HCT116 (cell line): Measurements from ENCODE around the gene RNF7. TPM values are rescaled to one million over a fixed set of nuclear protein-coding genes. Genes with fewer than 3 reads are reported as not detected.
A peak's percentile ranks its signal among the peaks of the same experiment; 100 is the strongest.

Experiments
- ATAC-seq: fragments of 200-7000 bp; cut with Tn5 transposase; 2 replicates; pipeline ENCODE4 v1.9.1; 2020; ENCODE audit warnings: mild to moderate bottlenecking, moderate library complexity
- BruUV-seq: library from RNA; stranded (reverse); fragments of 400-500 nt; replicated peaks from 2 replicates; lab custom pipeline; 2021; lab: Mats Ljungman, UMichigan
- CTCF ChIA-PET: fragments of 300-600 bp; sonication (Branson Sonifier 250); formaldehyde crosslinking; loops from one replicate; lab custom pipeline; 2021; ENCODE audit warnings: antibody characterized with exemption; lab: Charles Lee
- POLR2A ChIA-PET: fragments of 300-600, 350-600 bp; sonication (Branson Sonifier 250); formaldehyde crosslinking; loops from one replicate; lab custom pipeline; 2021; ENCODE audit warnings: antibody characterized with exemption; lab: Charles Lee
- RAD21 ChIA-PET, 2 experiments: fragments of 300-600 bp; sonication (Branson Sonifier 250); formaldehyde crosslinking; loops; one replicate each; lab custom pipeline; 2023; ENCODE audit warnings: low total read pairs in 2 of 2; ENCODE audit not compliant: uncharacterized antibody in 2 of 2, unreplicated experiment in 2 of 2, low non-redundant PET in 1 of 2; lab: Charles Lee
- DNase-seq: peaks from one replicate; pipeline ENCODE4 v3.0.0-alpha.2; 2010; ENCODE audit warnings: low read depth, low spot score
- H2AFZ ChIP-seq: fragments of 200-600 bp; shearing (Covaris generic), sonication (generic); 2 replicates; pipeline ENCODE4 v1.6.1; 2017; ENCODE audit warnings: low read depth, mixed run types, mixed read lengths, antibody characterized with exemption, low read length; ENCODE audit not compliant: poor library complexity, severe bottlenecking
- H3K27ac ChIP-seq: 2 replicates; pipeline ENCODE4 v1.5.1; 2012; ENCODE audit warnings: low read depth, low read length
- H3K27me3 ChIP-seq: fragments of 200-600 bp; sonication (generic); 2 replicates; pipeline ENCODE4 v1.6.1; 2016; ENCODE audit warnings: mixed run types, low read length, mixed read lengths; ENCODE audit not compliant: insufficient read depth
- H3K36me3 ChIP-seq, 2 experiments: fragments of 200-500 bp in 1 of 2; fragments of 200-600 bp in 1 of 2; sonication (Bioruptor generic) in 1 of 2; sonication (generic) in 1 of 2; 2 replicates each; pipeline versions ENCODE4 v1.5.1 to v1.6.1; 2014 to 2016; ENCODE audit warnings: low read length in 2 of 2, inconsistent platforms in 1 of 2, mixed read lengths in 1 of 2, mixed run types in 1 of 2; ENCODE audit not compliant: insufficient read depth in 2 of 2, control insufficient read depth in 1 of 2
- H3K4me1 ChIP-seq, 2 experiments: fragments of 200-600 bp in 1 of 2; sonication (generic) in 1 of 2; 2 replicates each; pipeline versions ENCODE4 v1.5.1 to v1.6.1; 2012 to 2017; ENCODE audit warnings: low read length in 2 of 2, inconsistent platforms in 1 of 2, mild to moderate bottlenecking in 1 of 2, mixed read lengths in 1 of 2, mixed run types in 1 of 2, moderate library complexity in 1 of 2; ENCODE audit not compliant: insufficient read depth in 2 of 2, control insufficient read depth in 1 of 2
- H3K4me2 ChIP-seq: fragments of 200-600 bp; sonication (generic); 2 replicates; pipeline ENCODE4 v1.6.1; 2017; ENCODE audit warnings: mixed run types, low read length, mixed read lengths
- H3K4me3 ChIP-seq, 2 experiments: fragments of 200-600 bp in 1 of 2; sonication (generic) in 1 of 2; replicated peaks in 1 of 2; 2 replicates each; pipeline ENCODE4 v1.5.1; 2011 to 2016; ENCODE audit warnings: low read length in 2 of 2, control low read depth in 1 of 2, low read depth in 1 of 2, mild to moderate bottlenecking in 1 of 2, mixed read lengths in 1 of 2, mixed run types in 1 of 2
- H3K79me2 ChIP-seq: fragments of 200-600 bp; sonication (generic); 2 replicates; pipeline ENCODE4 v1.6.1; 2017; ENCODE audit warnings: mild to moderate bottlenecking, mixed run types, low read length, moderate library complexity, mixed read lengths; ENCODE audit not compliant: insufficient read depth
- H3K9ac ChIP-seq: fragments of 200-600 bp; sonication (generic); 2 replicates; pipeline ENCODE4 v1.6.1; 2016; ENCODE audit warnings: low read length, mixed read lengths
- H3K9me2 ChIP-seq: fragments of 200-600 bp; sonication (generic), shearing (Covaris generic); 2 replicates; pipeline ENCODE4 v1.6.1; 2017; ENCODE audit warnings: mixed run types, mild to moderate bottlenecking, moderate library complexity; ENCODE audit not compliant: insufficient read depth
- H3K9me3 ChIP-seq, 2 experiments: fragments of 200-500 bp in 1 of 2; fragments of 200-600 bp in 1 of 2; sonication (Bioruptor generic) in 1 of 2; sonication (generic) in 1 of 2; 2 replicates each; pipeline ENCODE4 v1.6.1; 2014 to 2017; ENCODE audit warnings: low read length in 2 of 2, mixed read lengths in 2 of 2, inconsistent platforms in 1 of 2, low read depth in 1 of 2, mild to moderate bottlenecking in 1 of 2, mixed run types in 1 of 2, moderate library complexity in 1 of 2; ENCODE audit not compliant: control insufficient read depth in 1 of 2, insufficient read depth in 1 of 2
- H4K20me1 ChIP-seq: fragments of 200-600 bp; sonication (generic), shearing (Covaris generic); 2 replicates; pipeline ENCODE4 v1.6.1; 2017; ENCODE audit warnings: mixed run types, mild to moderate bottlenecking, moderate library complexity; ENCODE audit not compliant: insufficient read depth
- CBX3 ChIP-seq: IDR thresholded peaks from 2 replicates; pipeline ENCODE4 v1.6.1; 2012; ENCODE audit warnings: low read depth
- CEBPB ChIP-seq: IDR thresholded peaks from 2 replicates; pipeline ENCODE4 v1.6.1; 2012; ENCODE audit warnings: low read depth
- ELF1 ChIP-seq: IDR thresholded peaks from 2 replicates; pipeline ENCODE4 v1.6.1; 2012; ENCODE audit warnings: low read depth, borderline replicate concordance
- EZH2phosphoT487 ChIP-seq: fragments of 200-600 bp; IDR thresholded peaks from 2 replicates; pipeline ENCODE4 v1.6.1; 2018; ENCODE audit warnings: antibody characterized with exemption, borderline replicate concordance
- JUND ChIP-seq: IDR thresholded peaks from 2 replicates; pipeline ENCODE4 v1.6.1; 2012
- POLR2A ChIP-seq: IDR thresholded peaks from 2 replicates; pipeline ENCODE4 v1.7.0; 2011; ENCODE audit warnings: borderline replicate concordance; ENCODE audit not compliant: insufficient read depth, insufficient read length; ENCODE audit errors: extremely low read depth
- POLR2AphosphoS5 ChIP-seq: IDR thresholded peaks from 2 replicates; pipeline ENCODE4 v1.6.1; 2011; ENCODE audit warnings: mild to moderate bottlenecking, low read depth, low read length, moderate library complexity
- SP1 ChIP-seq: IDR thresholded peaks from 2 replicates; pipeline ENCODE4 v1.6.1; 2012; ENCODE audit warnings: low read depth
- SRF ChIP-seq: IDR thresholded peaks from 2 replicates; pipeline ENCODE4 v1.6.1; 2012; ENCODE audit warnings: low read depth
- TCF7L2 ChIP-seq: IDR thresholded peaks from 2 replicates; pipeline ENCODE4 v1.7.0; 2011; ENCODE audit warnings: borderline replicate concordance, inconsistent platforms; ENCODE audit not compliant: insufficient read depth, insufficient read length; ENCODE audit errors: extremely low read depth
- YY1 ChIP-seq: IDR thresholded peaks from 2 replicates; pipeline ENCODE4 v1.6.1; 2011; ENCODE audit warnings: low read length, low read depth, moderate library complexity, mild to moderate bottlenecking; ENCODE audit not compliant: insufficient replicate concordance; ENCODE audit errors: extremely low read depth
- ZFX ChIP-seq: fragments of 450-650 bp; IDR thresholded peaks from 2 replicates; pipeline ENCODE4 v1.6.1; 2017
- intact Hi-C: fragments of 100-400 bp; cut with micrococcal nuclease; formaldehyde crosslinking; loops from 2 replicates; pipeline ENCODE4 v1.10.0; 2022
- total RNA-seq: library from RNA; stranded (reverse); gene quantifications from one replicate; pipeline ENCODE4 v1.2.1, GENCODE V29; 2021; ENCODE audit not compliant: unreplicated experiment
- TF ChIP-seq, protein P1 (sequence below): IDR thresholded peaks from 2 replicates; pipeline ENCODE4 v1.6.1; 2012
- TF ChIP-seq, protein P2 (sequence below), 3 experiments: fragments of 200-600 bp in 1 of 3; sonication (generic) in 1 of 3; IDR thresholded peaks in 2 of 3; conservative IDR thresholded peaks in 1 of 3; 2 replicates each; pipeline ENCODE4 v1.5.1; 2012 to 2017; ENCODE audit warnings: low read depth in 2 of 3, low read length in 2 of 3, antibody characterized with exemption in 1 of 3, borderline replicate concordance in 1 of 3, control low read depth in 1 of 3, mild to moderate bottlenecking in 1 of 3, mixed read lengths in 1 of 3, mixed run types in 1 of 3, moderate library complexity in 1 of 3; ENCODE audit not compliant: insufficient read depth in 1 of 3

Gene RNF7
- total RNA-seq, 1 experiment from 2014 or later = 82.3 TPM

DNA sequence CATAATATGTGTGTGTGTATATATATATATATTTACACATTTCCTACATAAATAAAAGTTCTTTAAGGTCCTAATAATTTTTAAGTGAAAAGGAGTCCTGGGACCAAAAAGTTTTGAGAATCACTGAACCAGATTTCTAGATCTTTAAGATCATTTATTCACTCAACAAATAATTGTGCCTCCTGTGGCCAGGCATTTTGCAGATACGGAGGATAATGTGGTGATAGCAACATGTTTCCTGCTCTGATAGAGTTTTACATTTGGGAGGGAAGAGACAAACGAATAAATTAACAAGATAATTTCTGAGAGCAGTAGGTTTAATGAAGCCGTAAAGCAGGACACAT lies 448 bp upstream of the RNF7 start:
- ChIA-PET RAD21 (no interaction called here), CTCF (interaction anchor here (0.9 to 1.2 kb wide), 2 partner anchors 13 to 140 kb away, joined by 3 read pairs; no protein-coding TSS in a partner anchor), POLR2A (no interaction called here)
- H3K4me3 ChIP-seq = peak overlapping the region; percentile 27 to 73
- H3K9me2 ChIP-seq = no peaks in the 10 kb centered on the region
- peak overlapping the region; percentile 62 for H3K9ac ChIP-seq
- H3K27me3 ChIP-seq = no peaks in the 10 kb centered on the region
- ATAC-seq (no peak), DNase-seq (no peak)
- H4K20me1 ChIP-seq = peaks cover 8% of the 10 kb centered on the region; the same call in 1 of the 2 replicates
- no peaks in the 10 kb centered on the region for H3K9me3 ChIP-seq
- H3K4me1 ChIP-seq = peaks cover 9 to 11% of the 10 kb centered on the region in 2 experiments
- peaks cover 45% of the 10 kb centered on the region for H3K79me2 ChIP-seq
- peak overlapping the region; percentile 100 for H2AFZ ChIP-seq
- H3K4me2 ChIP-seq = peak overlapping the region; percentile 75
- intact Hi-C loops = loop anchor here (1.0 to 5.0 kb wide), 5 partner anchors 138 to 543 kb away; partner anchors contain the start of gene ZBTB38
- TF ChIP-seq TCF7L2 = no peak
- no peak for TF ChIP-seq SP1
- no peak for TF ChIP-seq CEBPB
- TF ChIP-seq CBX3 = no peak
- no peak for TF ChIP-seq JUND
- TF ChIP-seq YY1 = no peak
- no peak for TF ChIP-seq POLR2A
- no peak; the same call in 1 of the 2 replicates for TF ChIP-seq ELF1
- TF ChIP-seq POLR2AphosphoS5 = no peak
- no peak for TF ChIP-seq EZH2phosphoT487
- TF ChIP-seq SRF = no peak
- TF ChIP-seq, protein P1, sequence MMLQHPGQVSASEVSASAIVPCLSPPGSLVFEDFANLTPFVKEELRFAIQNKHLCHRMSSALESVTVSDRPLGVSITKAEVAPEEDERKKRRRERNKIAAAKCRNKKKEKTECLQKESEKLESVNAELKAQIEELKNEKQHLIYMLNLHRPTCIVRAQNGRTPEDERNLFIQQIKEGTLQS = no peak
- TF ChIP-seq, protein P2, sequence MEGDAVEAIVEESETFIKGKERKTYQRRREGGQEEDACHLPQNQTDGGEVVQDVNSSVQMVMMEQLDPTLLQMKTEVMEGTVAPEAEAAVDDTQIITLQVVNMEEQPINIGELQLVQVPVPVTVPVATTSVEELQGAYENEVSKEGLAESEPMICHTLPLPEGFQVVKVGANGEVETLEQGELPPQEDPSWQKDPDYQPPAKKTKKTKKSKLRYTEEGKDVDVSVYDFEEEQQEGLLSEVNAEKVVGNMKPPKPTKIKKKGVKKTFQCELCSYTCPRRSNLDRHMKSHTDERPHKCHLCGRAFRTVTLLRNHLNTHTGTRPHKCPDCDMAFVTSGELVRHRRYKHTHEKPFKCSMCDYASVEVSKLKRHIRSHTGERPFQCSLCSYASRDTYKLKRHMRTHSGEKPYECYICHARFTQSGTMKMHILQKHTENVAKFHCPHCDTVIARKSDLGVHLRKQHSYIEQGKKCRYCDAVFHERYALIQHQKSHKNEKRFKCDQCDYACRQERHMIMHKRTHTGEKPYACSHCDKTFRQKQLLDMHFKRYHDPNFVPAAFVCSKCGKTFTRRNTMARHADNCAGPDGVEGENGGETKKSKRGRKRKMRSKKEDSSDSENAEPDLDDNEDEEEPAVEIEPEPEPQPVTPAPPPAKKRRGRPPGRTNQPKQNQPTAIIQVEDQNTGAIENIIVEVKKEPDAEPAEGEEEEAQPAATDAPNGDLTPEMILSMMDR (IDR thresholded peaks at IDR 0.05 in 2 of 3, conservative IDR thresholded peaks at IDR 0.05 in 1 of 3; ENCODE audit: borderline replicate concordance in 1 of 3, insufficient read depth in 1 of 3, low read depth in 2 of 3, low read length in 2 of 3) = no peak
- no peak for TF ChIP-seq ZFX
- BruUV-seq = TSS peak; percentile 78
- H3K27ac ChIP-seq = peak overlapping the region; percentile 36; the same call in 1 of the 2 replicates
- peaks cover 0 to 8% of the 10 kb centered on the region in 2 experiments; a peak in 1 of 4 replicates for H3K36me3 ChIP-seq
